GM20000 (cell line): ENCODE measurements around the gene TSSC4.

Source experiments
- DNase-seq: peaks from one replicate; pipeline ENCODE4 v3.0.0; 2012; ENCODE audit warnings: low spot score
- CTCF ChIP-seq: IDR thresholded peaks from 2 replicates; pipeline ENCODE4 v1.5.1; 2012; ENCODE audit warnings: mild to moderate bottlenecking, control low read depth; ENCODE audit errors: extremely low read depth, missing control alignments

The TSSC4 gene

DNA sequence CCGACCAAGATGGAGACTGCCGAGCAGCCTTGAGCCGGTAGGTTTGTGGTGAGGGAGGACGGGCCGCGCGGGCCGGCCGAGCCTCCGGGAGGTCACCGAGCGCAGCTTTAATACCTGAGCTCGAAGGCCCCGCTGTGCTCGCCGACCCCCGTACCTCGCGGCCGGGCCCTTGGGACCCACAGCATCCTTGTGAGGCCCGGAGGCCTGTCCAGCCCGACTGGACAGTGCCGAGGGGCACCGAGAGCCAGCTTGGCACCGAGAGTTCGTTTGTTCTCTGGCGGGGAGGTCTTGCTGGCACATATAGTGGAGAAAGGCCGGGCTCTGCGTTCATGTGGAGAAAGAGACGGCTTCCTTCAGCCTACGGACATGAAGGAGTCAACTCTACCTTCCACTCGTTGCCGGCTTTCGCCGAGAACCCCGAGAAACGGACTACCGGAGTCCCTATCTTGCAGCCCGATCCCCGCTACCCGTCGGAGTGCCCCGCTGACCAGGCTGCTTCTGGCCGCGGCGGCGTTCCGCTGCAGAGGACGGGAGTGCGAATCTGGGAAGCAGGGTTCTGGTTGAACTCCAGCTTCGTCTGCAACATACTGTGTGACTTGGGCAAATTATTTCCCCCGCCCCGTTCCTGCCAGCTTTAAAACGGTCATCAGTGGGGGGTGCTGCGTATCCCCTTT is 349 bp downstream of the TSSC4 start:
- TF ChIP-seq CTCF, result no peak
- DNase-seq, result no peak

- DNase-seq, result no peak
- no peak for TF ChIP-seq CTCF
These were observed 960 bp downstream of the TSSC4 start for GRCh38 chr11:2401436-2401984.

GRCh38 chr11:2402106-2402505 is 1.6 kb downstream of the TSSC4 start:
- DNase-seq, result no peak
- TF ChIP-seq CTCF, result no peak

- DNase-seq, result no peak
- no peak for TF ChIP-seq CTCF
These were observed 2.5 kb downstream of the TSSC4 start for GRCh38 chr11:2402890-2403645.

DNA sequence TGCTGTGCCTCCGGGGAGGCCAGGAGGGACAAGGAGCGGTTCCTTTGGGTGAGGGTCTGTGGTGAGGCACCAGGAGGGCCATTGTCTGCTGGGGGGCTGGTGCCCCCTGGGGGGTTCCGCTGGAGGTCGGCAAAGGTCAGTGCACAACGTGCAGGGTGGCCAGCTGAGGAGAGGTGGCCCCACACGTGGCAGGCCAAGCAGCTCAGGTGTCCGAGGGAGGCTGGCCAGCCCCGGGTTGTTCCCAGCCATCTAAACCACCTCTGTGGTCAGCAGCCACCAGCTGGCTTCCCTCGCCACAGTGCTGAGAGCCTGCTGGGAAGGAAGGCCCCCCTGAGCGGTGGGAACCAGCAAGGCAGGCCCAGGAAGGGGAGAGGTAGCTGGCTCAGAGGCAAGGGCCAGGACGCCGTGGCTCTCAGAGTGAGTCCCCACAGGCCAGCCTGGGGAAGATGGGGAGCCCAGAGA is 4.2 kb downstream of the TSSC4 start:
- no peak for TF ChIP-seq CTCF
- no peak for DNase-seq

DNA sequence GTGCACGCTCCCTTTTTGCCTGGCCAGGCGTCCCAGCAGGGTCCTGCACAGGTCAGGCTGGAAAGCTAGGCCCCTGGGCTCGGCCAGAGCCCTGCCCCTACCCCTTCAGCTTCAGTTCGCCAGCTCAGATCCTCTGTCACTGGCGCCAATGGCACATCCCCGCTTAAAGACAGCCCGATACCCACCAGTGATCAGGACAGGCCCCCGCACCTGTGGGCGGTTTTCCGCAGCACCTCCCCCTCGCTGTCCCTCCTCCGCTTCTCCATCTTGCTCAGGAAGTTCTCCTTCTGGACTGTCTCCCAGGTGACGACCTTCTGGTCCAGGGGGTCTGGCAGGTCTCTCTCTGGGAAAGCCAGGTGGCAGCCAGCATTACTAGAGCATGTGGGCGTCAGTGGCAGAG is 5.9 kb downstream of the TSSC4 start:
- TF ChIP-seq CTCF, result no peak
- DNase-seq, result no peak

DNA sequence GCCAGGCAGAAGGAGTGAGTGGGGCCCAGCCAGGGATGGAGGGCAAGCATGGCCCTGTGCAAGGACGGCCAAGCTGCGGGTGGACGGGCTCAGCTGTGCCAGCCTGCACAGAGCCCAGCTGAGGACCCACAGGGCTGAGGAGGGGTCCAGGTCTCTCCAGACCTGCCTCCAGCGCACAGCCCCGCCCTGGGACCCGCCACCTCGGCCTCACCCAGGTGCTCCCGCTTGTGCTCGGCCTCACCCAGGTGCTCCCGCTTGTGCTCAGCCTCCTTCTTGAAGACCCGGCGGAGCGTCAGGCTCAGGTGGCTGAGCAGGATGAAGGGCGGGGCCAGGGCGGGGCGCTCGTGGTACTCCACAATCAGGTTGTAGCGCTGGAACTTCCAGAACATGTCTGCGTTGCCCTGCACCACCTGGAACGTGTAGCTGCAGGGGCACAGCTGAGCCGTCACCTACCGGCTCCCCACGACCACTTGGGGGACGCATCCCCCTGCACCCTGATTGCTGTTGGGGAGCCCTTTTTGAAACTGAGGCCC is 6.4 kb downstream of the TSSC4 start:
- no peak for TF ChIP-seq CTCF
- DNase-seq, result no peak
